HepG2 (cell line): ENCODE results near the gene CD68. TPM values are rescaled to one million over a fixed set of nuclear protein-coding genes. Genes with fewer than 3 reads are reported as not detected.

Source experiments
- CREM ChIP-seq, 2 experiments: sonication (generic) in 1 of 2; formaldehyde crosslinking in 1 of 2; IDR thresholded peaks; 2 replicates each; pipeline versions ENCODE4 v1.4.0 to v1.6.1; 2016 to 2020; ENCODE audit warnings: antibody characterized with exemption in 1 of 2, mild to moderate bottlenecking in 1 of 2, missing genetic modification reagents in 1 of 2
- FOXM1 ChIP-seq: sonication (generic); formaldehyde crosslinking; IDR thresholded peaks from 2 replicates; pipeline ENCODE4 v1.5.0; 2020; ENCODE audit warnings: missing genetic modification reagents
- GMEB1 ChIP-seq: sonication (generic); formaldehyde crosslinking; IDR thresholded peaks from 2 replicates; pipeline ENCODE4 v1.5.1; 2020; ENCODE audit warnings: missing genetic modification reagents, mild to moderate bottlenecking, borderline replicate concordance
- GPN1 ChIP-seq: sonication (generic); formaldehyde crosslinking; IDR thresholded peaks from 2 replicates; pipeline ENCODE4 v1.5.1; 2020; ENCODE audit warnings: missing genetic modification reagents, borderline replicate concordance
- IKZF4 ChIP-seq: sonication (generic); formaldehyde crosslinking; IDR thresholded peaks from 2 replicates; pipeline ENCODE4 v1.5.1; 2020; ENCODE audit warnings: borderline replicate concordance, mild to moderate bottlenecking, low read depth, missing genetic modification reagents; ENCODE audit errors: not compliant biosample characterization
- PAX8 ChIP-seq: sonication (generic); formaldehyde crosslinking; IDR thresholded peaks from 2 replicates; pipeline ENCODE4 v1.8.0; 2022; ENCODE audit warnings: mild to moderate bottlenecking, missing genetic modification reagents, borderline replicate concordance
- POLR2AphosphoS2 ChIP-seq: IDR thresholded peaks from 2 replicates; pipeline ENCODE4 v1.6.1; 2011; ENCODE audit warnings: low read depth, low read length, improper control_type of control experiment
- REL ChIP-seq: sonication (generic); formaldehyde crosslinking; conservative IDR thresholded peaks from 2 replicates; pipeline ENCODE4 v1.8.0; 2022; ENCODE audit warnings: mild to moderate bottlenecking, missing genetic modification reagents, moderate library complexity
- REXO4 ChIP-seq: sonication (generic); formaldehyde crosslinking; IDR thresholded peaks from 2 replicates; pipeline ENCODE4 v1.8.0; 2022; ENCODE audit warnings: missing genetic modification reagents, mild to moderate bottlenecking, borderline replicate concordance
- RFX5 ChIP-seq: IDR thresholded peaks from 2 replicates; pipeline ENCODE4 v1.6.1; 2011; ENCODE audit warnings: low read depth, low read length, improper control_type of control experiment
- SMYD3 ChIP-seq: sonication (generic); formaldehyde crosslinking; IDR thresholded peaks from 2 replicates; pipeline ENCODE4 v1.8.1; 2023; ENCODE audit warnings: mild to moderate bottlenecking, missing genetic modification reagents
- SNRNP70 ChIP-seq: fragments of 200-400 bp; formaldehyde crosslinking; IDR thresholded peaks from 2 replicates; pipeline ENCODE4 v1.6.1; 2017; ENCODE audit warnings: mild to moderate bottlenecking, low read depth, low read length, moderate library complexity
- SRSF9 ChIP-seq: fragments of 200-400 bp; formaldehyde crosslinking; IDR thresholded peaks from 2 replicates; pipeline ENCODE4 v1.6.1; 2018; ENCODE audit warnings: borderline replicate concordance, mild to moderate bottlenecking, low read depth, low read length; ENCODE audit not compliant: insufficient read depth, poor library complexity, severe bottlenecking
- WIZ ChIP-seq: sonication (generic); formaldehyde crosslinking; IDR thresholded peaks from 2 replicates; pipeline ENCODE4 v1.5.1; 2020; ENCODE audit warnings: mild to moderate bottlenecking, missing genetic modification reagents
- ZBTB4 ChIP-seq: sonication (generic); formaldehyde crosslinking; IDR thresholded peaks from 2 replicates; pipeline ENCODE4 v1.4.0; 2020; ENCODE audit warnings: missing genetic modification reagents, mild to moderate bottlenecking, borderline replicate concordance
- ZNF12 ChIP-seq: sonication (generic); formaldehyde crosslinking; IDR thresholded peaks from 2 replicates; pipeline ENCODE4 v1.5.0; 2020; ENCODE audit warnings: missing genetic modification reagents
- ZNF251 ChIP-seq: sonication (generic); formaldehyde crosslinking; IDR thresholded peaks from 2 replicates; pipeline ENCODE4 v1.9.0; 2021; ENCODE audit warnings: mild to moderate bottlenecking, missing genetic modification reagents
- ZNF354B ChIP-seq: sonication (generic); formaldehyde crosslinking; IDR thresholded peaks from 2 replicates; pipeline ENCODE4 v1.8.0; 2022; ENCODE audit warnings: mild to moderate bottlenecking, missing genetic modification reagents
- ZNF383 ChIP-seq: sonication (generic); formaldehyde crosslinking; IDR thresholded peaks from 2 replicates; pipeline ENCODE4 v1.4.0; 2020; ENCODE audit warnings: missing genetic modification reagents, mild to moderate bottlenecking, borderline replicate concordance
- ZNF569 ChIP-seq: sonication (generic); formaldehyde crosslinking; IDR thresholded peaks from 2 replicates; pipeline ENCODE4 v1.5.0; 2020; ENCODE audit warnings: mild to moderate bottlenecking, missing genetic modification reagents, moderate library complexity, borderline replicate concordance
- polyA plus RNA-seq, 8 experiments: library from polyadenylated mRNA; depleted of rRNA in 3 of 8; stranded (reverse) in 7 of 8; unstranded in 1 of 8; fragments of >200 nt; fragmentation: Illumina TruSeq in 4 of 8; extraction: Trizol in 4 of 8; gene quantifications; 2 replicates each; pipeline versions ENCODE4 v1.2.1 to v1.2.3, GENCODE V29; 2011 to 2016; ENCODE audit warnings: low read depth in 4 of 8, missing spikeins in 1 of 8, mixed read lengths in 1 of 8; ENCODE audit not compliant: insufficient read depth in 1 of 8
- total RNA-seq, 5 experiments: library from RNA; depleted of rRNA; stranded (reverse); fragments of >200 nt; fragmentation: Illumina TruSeq; extraction: Trizol; gene quantifications; 2 replicates each; pipeline ENCODE4 v1.2.3, GENCODE V29; 2016; ENCODE audit warnings: low read depth in 1 of 5
- TF ChIP-seq, protein P1 (sequence below): sonication (generic); formaldehyde crosslinking; IDR thresholded peaks from 2 replicates; pipeline ENCODE4 v1.8.1; 2023; ENCODE audit warnings: mild to moderate bottlenecking, moderate library complexity, missing genetic modification reagents

The CD68 gene
- total and polyA plus RNA-seq, 2 of the 13 experiments (the other 11 are each of a cell fraction or from before 2014, with no cell fraction given) = 10.3 to 104 TPM

GRCh38 chr17:7573324-7574080, 5.9 kb upstream of the CD68 start (continued):
- TF ChIP-seq REXO4 (CRISPR knock-in tag) (no peak), WIZ (CRISPR knock-in tag) (no peak), CREM (IDR thresholded peaks at IDR 0.05) (peak; percentile 34; the same call in 1 of the 2 replicates), CREM (CRISPR knock-in tag; IDR thresholded peaks at IDR 0.05) (no peak), PAX8 (CRISPR knock-in tag) (no peak), SMYD3 (CRISPR knock-in tag) (no peak), RFX5 (no peak), IKZF4 (CRISPR knock-in tag) (no peak), GPN1 (no peak), ZNF569 (CRISPR knock-in tag) (no peak), FOXM1 (CRISPR knock-in tag) (no peak), ZNF251 (CRISPR knock-in tag) (no peak), SNRNP70 (no peak), ZNF354B (CRISPR knock-in tag) (no peak), REL (CRISPR knock-in tag) (no peak), ZNF12 (CRISPR knock-in tag) (no peak), GMEB1 (CRISPR knock-in tag) (peak; percentile 56), ZNF383 (CRISPR knock-in tag) (no peak), SRSF9 (no peak), ZBTB4 (no peak; the same call in 1 of the 2 replicates), POLR2AphosphoS2 (peak; percentile 89)
- TF ChIP-seq, protein P1, sequence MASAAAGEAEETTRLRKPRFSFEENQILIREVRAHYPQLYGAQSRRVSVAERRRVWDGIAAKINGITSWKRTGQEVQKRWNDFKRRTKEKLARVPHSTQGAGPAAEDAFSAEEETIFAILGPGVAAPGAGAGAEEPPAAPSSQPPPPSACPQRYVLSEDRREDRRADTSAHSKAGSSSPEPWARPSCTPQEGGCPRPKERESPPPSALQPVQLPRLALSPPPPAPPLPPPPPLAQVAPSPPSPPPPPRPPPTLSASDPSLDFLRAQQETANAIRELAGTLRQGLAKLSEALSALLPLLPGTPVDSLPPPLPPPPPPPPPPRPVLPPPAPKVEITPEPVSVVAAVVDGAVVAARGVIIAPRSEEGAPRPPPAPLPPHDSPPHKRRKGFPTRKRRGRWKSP (CRISPR knock-in tag) = no peak; the same call in 1 of the 2 replicates
